ENCODE results near the gene SFI1.

GRCh38 chr22:31627223-31627731 lies 130.9 kb downstream of the SFI1 start:
- TF ChIP-seq POLR2A (IDR thresholded peaks at IDR 0.05) (no peak), CTCF (IDR thresholded peaks at IDR 0.05) (no peak)

Data from testis (tissue), 2 donors.